ENCODE data around the gene USP53. TPM values are rescaled to one million over a fixed set of nuclear protein-coding genes. Genes with fewer than 3 reads are reported as not detected.

USP53 gene
- total RNA-seq, 1 donor from 2014 or later: 19.8 TPM

DNA sequence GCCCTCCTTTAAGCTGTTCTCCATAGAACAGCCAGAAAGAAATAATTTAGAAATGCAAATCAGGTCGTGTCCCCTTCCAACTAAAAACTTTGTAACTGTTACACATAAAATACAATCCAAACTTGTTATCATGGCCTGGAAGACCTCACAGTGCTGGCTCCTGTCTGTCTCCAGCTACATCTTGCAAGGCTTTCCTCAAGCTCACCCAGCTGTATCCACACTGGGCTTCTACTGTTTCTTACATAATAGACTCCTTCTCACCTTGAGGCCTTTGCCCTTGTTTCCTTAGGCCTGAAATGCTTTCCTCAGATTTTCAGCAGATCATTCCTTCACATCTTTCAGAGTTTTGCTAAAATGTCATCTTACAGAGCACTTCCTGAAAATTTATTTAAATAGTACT, 33.5 kb upstream of the USP53 start:
- Mint-ChIP-seq H3K4me3 (ENCODE audit: low read depth) (no peak overlapping the region), H3K4me1 (ENCODE audit: low read depth) (peaks cover 7% of the 10 kb centered on the region), H3K9me3 (ENCODE audit: low read depth) (no peaks in the 10 kb centered on the region), H3K27ac (no peak overlapping the region), H3K27me3 (no peaks in the 10 kb centered on the region), H3K36me3 (ENCODE audit: insufficient read depth) (no peaks in the 10 kb centered on the region)
- TF ChIP-seq, protein P1, sequence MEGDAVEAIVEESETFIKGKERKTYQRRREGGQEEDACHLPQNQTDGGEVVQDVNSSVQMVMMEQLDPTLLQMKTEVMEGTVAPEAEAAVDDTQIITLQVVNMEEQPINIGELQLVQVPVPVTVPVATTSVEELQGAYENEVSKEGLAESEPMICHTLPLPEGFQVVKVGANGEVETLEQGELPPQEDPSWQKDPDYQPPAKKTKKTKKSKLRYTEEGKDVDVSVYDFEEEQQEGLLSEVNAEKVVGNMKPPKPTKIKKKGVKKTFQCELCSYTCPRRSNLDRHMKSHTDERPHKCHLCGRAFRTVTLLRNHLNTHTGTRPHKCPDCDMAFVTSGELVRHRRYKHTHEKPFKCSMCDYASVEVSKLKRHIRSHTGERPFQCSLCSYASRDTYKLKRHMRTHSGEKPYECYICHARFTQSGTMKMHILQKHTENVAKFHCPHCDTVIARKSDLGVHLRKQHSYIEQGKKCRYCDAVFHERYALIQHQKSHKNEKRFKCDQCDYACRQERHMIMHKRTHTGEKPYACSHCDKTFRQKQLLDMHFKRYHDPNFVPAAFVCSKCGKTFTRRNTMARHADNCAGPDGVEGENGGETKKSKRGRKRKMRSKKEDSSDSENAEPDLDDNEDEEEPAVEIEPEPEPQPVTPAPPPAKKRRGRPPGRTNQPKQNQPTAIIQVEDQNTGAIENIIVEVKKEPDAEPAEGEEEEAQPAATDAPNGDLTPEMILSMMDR (IDR thresholded peaks at IDR 0.05; ENCODE audit: unreplicated experiment): no peak
- DNase-seq (ENCODE audit: low spot score, unreplicated experiment): no peak

DNA sequence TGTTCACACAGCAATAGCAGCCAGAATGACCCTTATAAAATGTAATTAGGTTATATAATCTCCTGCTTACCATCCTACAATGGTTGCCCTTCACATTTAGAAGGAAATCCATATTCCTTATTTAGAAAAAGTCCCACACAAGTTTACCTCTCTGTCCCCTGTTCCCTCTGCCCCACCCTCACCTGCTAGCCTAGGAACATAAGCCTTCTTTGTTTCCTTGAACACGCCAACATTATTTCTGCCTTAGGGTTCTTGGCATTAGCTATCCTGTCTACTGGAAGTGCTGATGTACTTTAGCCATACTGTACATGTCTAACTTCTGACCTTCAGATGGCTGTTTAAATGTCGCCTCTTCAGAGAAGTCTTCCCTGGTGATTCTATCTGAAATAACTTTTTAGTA, 28.4 kb upstream of the USP53 start:
- H3K9me3 Mint-ChIP-seq (ENCODE audit: low read depth): no peaks in the 10 kb centered on the region
- H3K36me3 Mint-ChIP-seq (ENCODE audit: insufficient read depth): no peaks in the 10 kb centered on the region
- no peaks in the 10 kb centered on the region for H3K27me3 Mint-ChIP-seq
- no peak overlapping the region for H3K27ac Mint-ChIP-seq
- H3K4me3 Mint-ChIP-seq (ENCODE audit: low read depth): no peak overlapping the region
- TF ChIP-seq, protein P1 (IDR thresholded peaks at IDR 0.05; ENCODE audit: unreplicated experiment): no peak
- H3K4me1 Mint-ChIP-seq (ENCODE audit: low read depth): peaks cover 9% of the 10 kb centered on the region
- no peak for DNase-seq (ENCODE audit: low spot score, unreplicated experiment)

DNA sequence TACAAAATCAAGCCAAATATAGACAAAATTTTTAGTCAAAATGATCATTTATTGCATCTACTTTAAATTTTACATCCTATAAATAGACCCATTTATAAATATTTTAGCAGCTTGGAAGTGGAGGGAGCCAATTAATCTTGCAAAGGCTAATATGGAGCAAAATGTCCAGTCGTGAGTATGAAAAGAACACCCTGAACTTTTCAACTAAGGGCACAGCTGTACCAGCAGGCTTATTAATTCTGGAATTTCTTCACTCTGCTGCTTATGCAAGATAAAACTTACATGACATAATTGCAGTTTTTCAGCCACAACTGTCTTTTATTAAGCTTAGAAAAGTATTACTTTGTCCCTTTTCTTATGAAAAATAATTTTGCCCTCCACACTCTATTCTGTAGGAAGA, 22.9 kb upstream of the USP53 start:
- H3K36me3 Mint-ChIP-seq (ENCODE audit: insufficient read depth): no peaks in the 10 kb centered on the region
- DNase-seq (ENCODE audit: low spot score, unreplicated experiment): no peak
- H3K9me3 Mint-ChIP-seq (ENCODE audit: low read depth): no peaks in the 10 kb centered on the region
- no peak overlapping the region for H3K27ac Mint-ChIP-seq
- no peak overlapping the region for H3K4me3 Mint-ChIP-seq (ENCODE audit: low read depth)
- no peaks in the 10 kb centered on the region for H3K27me3 Mint-ChIP-seq
- H3K4me1 Mint-ChIP-seq (ENCODE audit: low read depth): no peaks in the 10 kb centered on the region
- TF ChIP-seq, protein P1 (IDR thresholded peaks at IDR 0.05; ENCODE audit: unreplicated experiment): no peak

DNA sequence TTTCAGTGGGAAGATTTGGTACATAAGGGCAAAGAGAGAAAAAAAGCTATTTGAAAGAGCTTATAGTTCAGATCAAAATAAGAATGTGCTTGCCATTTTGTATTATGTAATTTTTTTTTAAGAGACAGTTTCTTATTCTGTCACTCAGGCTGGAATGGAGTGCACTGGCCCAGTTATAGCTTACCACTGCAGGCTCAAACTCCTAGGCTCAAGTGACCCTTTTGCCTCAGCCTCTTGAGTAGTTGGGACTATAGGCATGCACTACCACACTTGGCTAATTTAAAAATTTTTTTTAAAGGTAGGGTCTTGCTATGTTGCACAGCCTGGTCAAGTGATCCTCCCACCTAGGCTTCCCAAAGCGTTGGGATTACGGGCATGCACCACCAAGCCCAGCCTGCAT, 22.2 kb upstream of the USP53 start:
- Mint-ChIP-seq H3K27ac (no peak overlapping the region), H3K36me3 (ENCODE audit: insufficient read depth) (no peaks in the 10 kb centered on the region), H3K4me3 (ENCODE audit: low read depth) (no peak overlapping the region), H3K9me3 (ENCODE audit: low read depth) (no peaks in the 10 kb centered on the region), H3K4me1 (ENCODE audit: low read depth) (no peaks in the 10 kb centered on the region), H3K27me3 (no peaks in the 10 kb centered on the region)
- TF ChIP-seq, protein P1 (IDR thresholded peaks at IDR 0.05; ENCODE audit: unreplicated experiment): no peak
- no peak for DNase-seq (ENCODE audit: low spot score, unreplicated experiment)

DNA sequence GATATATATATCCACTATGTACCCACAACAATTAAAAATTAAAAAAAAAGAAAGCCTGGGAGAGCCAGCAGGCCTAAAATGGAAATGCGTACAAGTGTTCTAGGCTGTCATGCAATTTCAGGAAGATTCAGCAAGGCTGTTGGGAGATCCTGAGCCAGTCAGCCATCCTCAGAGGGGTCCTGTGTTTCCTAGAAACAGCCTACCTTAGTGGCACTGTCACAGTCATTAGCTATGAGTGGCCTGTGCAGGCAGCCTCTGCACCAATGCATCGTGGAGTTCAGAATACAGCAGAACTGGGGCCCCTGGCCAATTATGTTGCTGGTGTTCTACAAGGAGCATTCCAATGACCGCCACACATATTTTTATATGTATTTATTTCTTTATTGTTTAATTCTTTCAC, 21.0 kb upstream of the USP53 start:
- TF ChIP-seq, protein P1 (IDR thresholded peaks at IDR 0.05; ENCODE audit: unreplicated experiment): no peak
- DNase-seq (ENCODE audit: low spot score, unreplicated experiment): no peak
- Mint-ChIP-seq H3K9me3 (ENCODE audit: low read depth) (peaks cover 5% of the 10 kb centered on the region), H3K4me3 (ENCODE audit: low read depth) (no peak overlapping the region), H3K36me3 (ENCODE audit: insufficient read depth) (no peaks in the 10 kb centered on the region), H3K27me3 (no peaks in the 10 kb centered on the region), H3K27ac (no peak overlapping the region), H3K4me1 (ENCODE audit: low read depth) (no peaks in the 10 kb centered on the region)
